GM23338 (cell line): ENCODE results near the gene ADA. TPM values are rescaled to one million over a fixed set of nuclear protein-coding genes. Genes with fewer than 3 reads are reported as not detected.

Experiments
- ATAC-seq: fragments of 200-7000 bp; cut with Tn5 transposase; 3 replicates; pipeline ENCODE4 v1.9.1; 2020
- DNase-seq: peaks from one replicate; pipeline ENCODE4 v3.0.0-alpha.2; 2015; ENCODE audit warnings: low spot score
- H2AFZ ChIP-seq: fragments of 200-600 bp; sonication (generic); 2 replicates; pipeline ENCODE4 v1.8.0; 2016; ENCODE audit warnings: antibody characterized with exemption, mild to moderate bottlenecking, moderate library complexity
- H3F3A ChIP-seq: fragments of 200-600 bp; sonication (generic); replicated peaks from 2 replicates; pipeline ENCODE4 v1.8.0; 2017; ENCODE audit warnings: antibody characterized with exemption, mixed run types, low read depth
- H3K27ac ChIP-seq: fragments of 200-600 bp; sonication (generic); 2 replicates; pipeline ENCODE4 v1.6.1; 2016; ENCODE audit warnings: low read depth
- H3K27me3 ChIP-seq: fragments of 200-600 bp; sonication (generic); 2 replicates; pipeline ENCODE4 v1.8.0; 2016; ENCODE audit warnings: mild to moderate bottlenecking, mixed run types, moderate library complexity; ENCODE audit not compliant: insufficient read depth
- H3K36me3 ChIP-seq: fragments of 200-600 bp; sonication (generic); 2 replicates; pipeline ENCODE4 v1.8.0; 2016; ENCODE audit warnings: mild to moderate bottlenecking; ENCODE audit not compliant: insufficient read depth
- H3K4me1 ChIP-seq: fragments of 200-600 bp; sonication (generic); 2 replicates; pipeline ENCODE4 v1.8.0; 2016; ENCODE audit warnings: mild to moderate bottlenecking, moderate library complexity; ENCODE audit not compliant: insufficient read depth
- H3K4me2 ChIP-seq: fragments of 200-600 bp; sonication (generic); 2 replicates; pipeline ENCODE4 v1.7.1; 2017; ENCODE audit warnings: mixed run types
- H3K4me3 ChIP-seq: fragments of 200-600 bp; sonication (generic); 2 replicates; pipeline ENCODE4 v1.6.1; 2016; ENCODE audit warnings: mixed run types
- H3K79me2 ChIP-seq: fragments of 200-600 bp; sonication (generic); replicated peaks from 2 replicates; pipeline ENCODE4 v1.8.0; 2017; ENCODE audit warnings: mild to moderate bottlenecking; ENCODE audit not compliant: insufficient read depth
- H3K9me2 ChIP-seq: fragments of 200-600 bp; sonication (generic); 2 replicates; pipeline ENCODE4 v1.8.0; 2017; ENCODE audit not compliant: insufficient read depth
- H4K20me1 ChIP-seq: fragments of 200-600 bp; sonication (generic); replicated peaks from 2 replicates; pipeline ENCODE4 v1.8.0; 2017; ENCODE audit warnings: mild to moderate bottlenecking; ENCODE audit not compliant: insufficient read depth
- H3K27ac Mint-ChIP-seq: 2 replicates; pipeline ENCODE4 v1.8.0; 2020; ENCODE audit warnings: inconsistent platforms, mild to moderate bottlenecking, moderate library complexity, mixed read lengths
- H3K27me3 Mint-ChIP-seq: 3 replicates; pipeline ENCODE4 v1.8.0; 2022; ENCODE audit warnings: low read depth, mild to moderate bottlenecking, moderate library complexity, mixed read lengths, inconsistent platforms; ENCODE audit not compliant: insufficient read depth, poor library complexity
- H3K36me3 Mint-ChIP-seq: 3 replicates; pipeline ENCODE4 v1.8.0; 2021; ENCODE audit warnings: low read depth, mild to moderate bottlenecking, inconsistent platforms, moderate library complexity, mixed read lengths
- H3K4me1 Mint-ChIP-seq: 3 replicates; pipeline ENCODE4 v1.8.0; 2020; ENCODE audit warnings: mild to moderate bottlenecking, inconsistent platforms, mixed read lengths
- H3K4me3 Mint-ChIP-seq: 3 replicates; pipeline ENCODE4 v1.8.0; 2021; ENCODE audit warnings: moderate library complexity, mild to moderate bottlenecking, inconsistent platforms, mixed read lengths
- H3K9me3 Mint-ChIP-seq: 3 replicates; pipeline ENCODE4 v1.8.0; 2020; ENCODE audit warnings: moderate library complexity, mild to moderate bottlenecking, inconsistent platforms, mixed read lengths
- CREB1 ChIP-seq: fragments of 250-450 bp; sonication (Bioruptor Pico); IDR thresholded peaks from 2 replicates; pipeline ENCODE4 v1.5.0; 2020; ENCODE audit warnings: low read depth, mild to moderate bottlenecking, moderate library complexity
- CTCF ChIP-seq, 2 experiments: fragments of 200-600 bp in 1 of 2; sonication (generic) in 1 of 2; conservative IDR thresholded peaks; 2 replicates each; pipeline versions ENCODE4 v1.5.1 to v1.6.1; 2016 to 2017; ENCODE audit warnings: antibody characterized with exemption in 2 of 2, low read depth in 2 of 2, mild to moderate bottlenecking in 2 of 2, moderate library complexity in 1 of 2
- ETS1 ChIP-seq: IDR thresholded peaks from 2 replicates; pipeline ENCODE4 v1.6.1; 2016; ENCODE audit warnings: antibody characterized with exemption
- EZH2 ChIP-seq: fragments of 200-600 bp; sonication (generic); IDR thresholded peaks from one replicate; pipeline ENCODE4 v1.8.0; 2017; ENCODE audit warnings: antibody characterized with exemption, mild to moderate bottlenecking, low read depth; ENCODE audit not compliant: unreplicated experiment
- EZH2phosphoT487 ChIP-seq: fragments of 200-600 bp; sonication (generic); IDR thresholded peaks from one replicate; pipeline ENCODE4 v1.8.1; 2018; ENCODE audit warnings: antibody characterized with exemption; ENCODE audit not compliant: unreplicated experiment
- JUNB ChIP-seq: IDR thresholded peaks from one replicate; pipeline ENCODE4 v1.6.1; 2016; ENCODE audit warnings: antibody characterized with exemption; ENCODE audit not compliant: unreplicated experiment
- POLR2AphosphoS5 ChIP-seq: IDR thresholded peaks from 2 replicates; pipeline ENCODE4 v1.6.1; 2016; ENCODE audit warnings: antibody characterized with exemption, low read depth
- STAT1 ChIP-seq: IDR thresholded peaks from one replicate; pipeline ENCODE4 v1.6.1; 2016; ENCODE audit warnings: antibody characterized with exemption; ENCODE audit not compliant: unreplicated experiment
- ZNF114 ChIP-seq: fragments of 250-450 bp; sonication (Bioruptor Pico); IDR thresholded peaks from 2 replicates; pipeline ENCODE4 v1.5.0; 2020; ENCODE audit warnings: mild to moderate bottlenecking, moderate library complexity
- ZNF331 ChIP-seq: fragments of 250-450 bp; sonication (Bioruptor Pico); IDR thresholded peaks from 2 replicates; pipeline ENCODE4 v1.5.0; 2020; ENCODE audit warnings: low read depth, mild to moderate bottlenecking, moderate library complexity
- polyA plus RNA-seq: library from polyadenylated mRNA; unstranded; fragments of >200 nt; fragmentation: Nextera tagmentation; extraction: Ambion mirVana; gene quantifications from 2 replicates; pipeline ENCODE4 v1.2.1, GENCODE V29; 2016
- total RNA-seq: library from RNA; depleted of rRNA; stranded (reverse); fragments of >200 nt; shearing (Covaris generic); gene quantifications from 2 replicates; pipeline ENCODE4 v1.2.3, GENCODE V29; 2014
- TF ChIP-seq, protein P1 (sequence below): IDR thresholded peaks from one replicate; pipeline ENCODE4 v1.6.1; 2018; ENCODE audit warnings: antibody characterized with exemption; ENCODE audit not compliant: unreplicated experiment

Gene ADA
- total and polyA plus RNA-seq, 2 experiments from 2014 or later, result 15.8 to 16.2 TPM

GRCh38 chr20:44573501-44573869 is 78.0 kb downstream of the ADA start:
- H3K9me3 Mint-ChIP-seq, result no peaks in the 10 kb centered on the region
- H3K36me3 Mint-ChIP-seq, result no peaks in the 10 kb centered on the region
- H3K27me3 Mint-ChIP-seq, result no peaks in the 10 kb centered on the region
- no peak overlapping the region for H3K4me3 ChIP-seq
- H3K36me3 ChIP-seq, result no peaks in the 10 kb centered on the region
- H3K27ac Mint-ChIP-seq, result no peak overlapping the region
- no peaks in the 10 kb centered on the region for H3K9me2 ChIP-seq
- no peaks in the 10 kb centered on the region; the same call in 1 of the 2 replicates for H4K20me1 ChIP-seq
- H3K4me1 Mint-ChIP-seq, result peaks cover 3% of the 10 kb centered on the region; the same call in 1 of the 3 replicates
- H3K27ac ChIP-seq, result no peak overlapping the region
- H3K79me2 ChIP-seq, result no peaks in the 10 kb centered on the region
- no peaks in the 10 kb centered on the region for H3K4me1 ChIP-seq
- no peak overlapping the region for H3K4me2 ChIP-seq
- no peak overlapping the region for H2AFZ ChIP-seq
- DNase-seq (no peak), ATAC-seq (no peak)
- no peak overlapping the region for H3K4me3 Mint-ChIP-seq
- no peaks in the 10 kb centered on the region for H3K27me3 ChIP-seq
- H3F3A ChIP-seq, result no peaks in the 10 kb centered on the region
- TF ChIP-seq POLR2AphosphoS5 (no peak), ETS1 (no peak), CTCF (conservative IDR thresholded peaks at IDR 0.05; ENCODE audit: low read depth in 2 of 2) (no peak)

- no peaks in the 10 kb centered on the region for H3K4me1 ChIP-seq
- H3K4me3 ChIP-seq, result no peak overlapping the region
- H3F3A ChIP-seq, result no peaks in the 10 kb centered on the region
- no peak for DNase-seq
- H3K4me2 ChIP-seq, result no peak overlapping the region
- H3K36me3 Mint-ChIP-seq, result no peaks in the 10 kb centered on the region
- no peaks in the 10 kb centered on the region for H3K27me3 ChIP-seq
- no peaks in the 10 kb centered on the region for H3K27me3 Mint-ChIP-seq
- H3K36me3 ChIP-seq, result no peaks in the 10 kb centered on the region
- no peaks in the 10 kb centered on the region for H3K9me3 Mint-ChIP-seq
- no peaks in the 10 kb centered on the region for H3K9me2 ChIP-seq
- H3K27ac Mint-ChIP-seq, result no peak overlapping the region; the same call in 1 of the 2 replicates
- ATAC-seq, result no peak
- H2AFZ ChIP-seq, result no peak overlapping the region
- H3K4me3 Mint-ChIP-seq, result no peak overlapping the region
- H3K4me1 Mint-ChIP-seq, result peaks cover 3% of the 10 kb centered on the region; the same call in 1 of the 3 replicates
- no peak overlapping the region for H3K27ac ChIP-seq
- H4K20me1 ChIP-seq, result no peaks in the 10 kb centered on the region; the same call in 1 of the 2 replicates
- no peaks in the 10 kb centered on the region for H3K79me2 ChIP-seq
- TF ChIP-seq, protein P1, sequence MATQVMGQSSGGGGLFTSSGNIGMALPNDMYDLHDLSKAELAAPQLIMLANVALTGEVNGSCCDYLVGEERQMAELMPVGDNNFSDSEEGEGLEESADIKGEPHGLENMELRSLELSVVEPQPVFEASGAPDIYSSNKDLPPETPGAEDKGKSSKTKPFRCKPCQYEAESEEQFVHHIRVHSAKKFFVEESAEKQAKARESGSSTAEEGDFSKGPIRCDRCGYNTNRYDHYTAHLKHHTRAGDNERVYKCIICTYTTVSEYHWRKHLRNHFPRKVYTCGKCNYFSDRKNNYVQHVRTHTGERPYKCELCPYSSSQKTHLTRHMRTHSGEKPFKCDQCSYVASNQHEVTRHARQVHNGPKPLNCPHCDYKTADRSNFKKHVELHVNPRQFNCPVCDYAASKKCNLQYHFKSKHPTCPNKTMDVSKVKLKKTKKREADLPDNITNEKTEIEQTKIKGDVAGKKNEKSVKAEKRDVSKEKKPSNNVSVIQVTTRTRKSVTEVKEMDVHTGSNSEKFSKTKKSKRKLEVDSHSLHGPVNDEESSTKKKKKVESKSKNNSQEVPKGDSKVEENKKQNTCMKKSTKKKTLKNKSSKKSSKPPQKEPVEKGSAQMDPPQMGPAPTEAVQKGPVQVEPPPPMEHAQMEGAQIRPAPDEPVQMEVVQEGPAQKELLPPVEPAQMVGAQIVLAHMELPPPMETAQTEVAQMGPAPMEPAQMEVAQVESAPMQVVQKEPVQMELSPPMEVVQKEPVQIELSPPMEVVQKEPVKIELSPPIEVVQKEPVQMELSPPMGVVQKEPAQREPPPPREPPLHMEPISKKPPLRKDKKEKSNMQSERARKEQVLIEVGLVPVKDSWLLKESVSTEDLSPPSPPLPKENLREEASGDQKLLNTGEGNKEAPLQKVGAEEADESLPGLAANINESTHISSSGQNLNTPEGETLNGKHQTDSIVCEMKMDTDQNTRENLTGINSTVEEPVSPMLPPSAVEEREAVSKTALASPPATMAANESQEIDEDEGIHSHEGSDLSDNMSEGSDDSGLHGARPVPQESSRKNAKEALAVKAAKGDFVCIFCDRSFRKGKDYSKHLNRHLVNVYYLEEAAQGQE, result no peak
- no peak for TF ChIP-seq EZH2
- no peak for TF ChIP-seq ETS1
- no peak for TF ChIP-seq EZH2phosphoT487
- no peak for TF ChIP-seq JUNB
- no peak for TF ChIP-seq STAT1
- TF ChIP-seq ZNF331, result no peak
- TF ChIP-seq ZNF114, result no peak
- no peak for TF ChIP-seq CTCF (conservative IDR thresholded peaks at IDR 0.05; ENCODE audit: low read depth in 2 of 2)
- no peak for TF ChIP-seq CREB1 (CRISPR knock-in tag)
Observed at GRCh38 chr20:44572551-44573500, 78.7 kb downstream of the ADA start.
